ENCODE measurements around the gene SEMA3E.
A peak's percentile ranks its signal among the peaks of the same experiment; 100 is the strongest.
"Not testable (repeated sequence)": the region's sequence is repeated elsewhere in the genome, so short reads cannot be mapped to it uniquely, and the experiment has no call there.

SEMA3E gene

GRCh38 chr7:83648464-83649241 is at the start of gene SEMA3E:
SEMA3E (minus strand) TSS chr7:83649139.
- DNase-seq (ENCODE audit: low spot score): peak; percentile 34

- no peak for DNase-seq (ENCODE audit: low spot score)
Measured at GRCh38 chr7:83697804-83698530, 49.0 kb upstream of the SEMA3E start.

- DNase-seq (ENCODE audit: low spot score): no peak
Measured at GRCh38 chr7:83696101-83696500, 47.2 kb upstream of the SEMA3E start.

- no peak for DNase-seq (ENCODE audit: low spot score)
Measured at GRCh38 chr7:83695128-83695960, 46.4 kb upstream of the SEMA3E start.

GRCh38 chr7:83693256-83693655 is 44.3 kb upstream of the SEMA3E start:
- DNase-seq (ENCODE audit: low spot score): no peak

GRCh38 chr7:83691095-83691494 is 42.2 kb upstream of the SEMA3E start:
- DNase-seq (ENCODE audit: low spot score): no peak

GRCh38 chr7:83689855-83690254 is 40.9 kb upstream of the SEMA3E start:
- DNase-seq (ENCODE audit: low spot score): no peak

GRCh38 chr7:83686416-83686815 is 37.5 kb upstream of the SEMA3E start:
- DNase-seq (ENCODE audit: low spot score): no peak

- no peak for DNase-seq (ENCODE audit: low spot score)
Measured at GRCh38 chr7:83684928-83685327, 36.0 kb upstream of the SEMA3E start.

GRCh38 chr7:83681200-83681778 is 32.4 kb upstream of the SEMA3E start:
- no peak for DNase-seq (ENCODE audit: low spot score)

GRCh38 chr7:83677180-83677866 is 28.4 kb upstream of the SEMA3E start:
- peak; percentile 45 for DNase-seq (ENCODE audit: low spot score)

GRCh38 chr7:83673291-83673690 is 24.4 kb upstream of the SEMA3E start:
- DNase-seq (ENCODE audit: low spot score): not testable (repeated sequence)

- DNase-seq (ENCODE audit: low spot score): no peak
Measured at GRCh38 chr7:83672157-83672556, 23.2 kb upstream of the SEMA3E start.

- no peak for DNase-seq (ENCODE audit: low spot score)
Measured at GRCh38 chr7:83663131-83663530, 14.2 kb upstream of the SEMA3E start.

- no peak for DNase-seq (ENCODE audit: low spot score)
Measured at GRCh38 chr7:83658126-83658525, 9.2 kb upstream of the SEMA3E start.

- DNase-seq (ENCODE audit: low spot score): peak; percentile 29
Measured at GRCh38 chr7:83655951-83656556, 7.1 kb upstream of the SEMA3E start.

- no peak for DNase-seq (ENCODE audit: low spot score)
Measured at GRCh38 chr7:83652481-83652880, 3.5 kb upstream of the SEMA3E start.

GRCh38 chr7:83649701-83650100 is 762 bp upstream of the SEMA3E start:
- DNase-seq (ENCODE audit: low spot score): no peak

- no peak for DNase-seq (ENCODE audit: low spot score)
Measured at GRCh38 chr7:83646027-83646426, 2.9 kb downstream of the SEMA3E start.

- no peak for DNase-seq (ENCODE audit: low spot score)
Measured at GRCh38 chr7:83643739-83644138, 5.2 kb downstream of the SEMA3E start.

GRCh38 chr7:83643012-83643411 is 5.9 kb downstream of the SEMA3E start:
- no peak for DNase-seq (ENCODE audit: low spot score)
